ENCODE results near the gene PRR20A. TPM values are rescaled to one million over a fixed set of nuclear protein-coding genes. Genes with fewer than 3 reads are reported as not detected.
"Not testable (repeated sequence)": the region's sequence is repeated elsewhere in the genome, so short reads cannot be mapped to it uniquely, and the experiment has no call there.

The PRR20A gene
- not detected in 2 replicates for total RNA-seq

DNA sequence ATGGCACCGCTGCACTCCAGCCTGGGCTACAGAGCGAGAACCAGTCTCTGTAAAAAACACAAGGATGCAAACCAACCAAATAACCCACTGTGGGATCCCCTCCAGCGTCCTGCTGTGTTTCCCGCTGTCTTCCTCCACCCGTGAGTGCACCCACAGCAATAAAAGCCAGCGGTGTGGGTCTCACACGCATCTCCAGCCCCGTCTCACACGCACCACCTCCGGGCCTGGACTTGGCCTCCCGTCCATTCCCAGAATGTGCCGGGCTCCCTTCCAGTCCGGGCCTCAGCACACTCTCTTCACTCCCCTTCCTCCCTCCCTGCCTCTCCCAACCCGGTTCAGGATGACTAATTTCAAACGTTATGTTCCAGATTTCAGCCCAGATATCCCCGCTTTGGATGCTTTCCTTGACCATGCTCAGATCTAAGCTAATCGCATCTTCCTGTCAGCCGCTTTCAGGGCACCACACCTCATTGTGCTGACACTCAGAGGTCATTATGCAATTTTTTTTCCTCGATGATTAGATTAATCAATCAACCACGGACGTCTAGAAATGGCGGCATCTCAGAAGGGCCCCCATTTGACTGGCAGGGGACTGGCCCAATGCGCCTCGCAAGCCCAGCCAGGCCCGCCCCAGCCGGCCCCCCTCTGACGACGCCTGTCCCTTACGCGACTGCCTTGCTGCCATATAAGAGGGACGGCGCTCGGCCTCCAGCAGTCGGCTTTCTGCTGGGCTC is at the start of gene PRR20A:
TSS of gene PRR20A (plus strand) at position 684 of the 734 bp plus-strand sequence. CDS start 387 bp downstream, outside the sequence.
- H3K4me1 Mint-ChIP-seq (ENCODE audit: low read depth); H3K4me3 Mint-ChIP-seq; DNase-seq (ENCODE audit: low spot score); intact Hi-C loops (cut with micrococcal nuclease); H3K36me3 Mint-ChIP-seq (ENCODE audit: low read depth); H3K9me3 Mint-ChIP-seq; H3K27ac Mint-ChIP-seq; H3K27me3 Mint-ChIP-seq (ENCODE audit: insufficient read depth): not testable (repeated sequence)

GRCh38 chr13:57114945-57115344 is 25.8 kb upstream of the PRR20A start:
- intact Hi-C loops (cut with micrococcal nuclease): no loop called here

GRCh38 chr13:57123681-57124080 is 17.0 kb upstream of the PRR20A start:
- Mint-ChIP-seq H3K9me3 (peaks cover 4% of the 10 kb centered on the region), H3K4me1 (ENCODE audit: low read depth) (no peaks in the 10 kb centered on the region), H3K27me3 (ENCODE audit: insufficient read depth) (no peaks in the 10 kb centered on the region), H3K36me3 (ENCODE audit: low read depth) (no peaks in the 10 kb centered on the region), H3K4me3 (no peak overlapping the region), H3K27ac (no peak overlapping the region)
- no peak for DNase-seq (ENCODE audit: low spot score)
- intact Hi-C loops (cut with micrococcal nuclease): no loop called here

More at GRCh38 chr13:57114945-57115344, 25.8 kb upstream of the PRR20A start:
- H3K27ac Mint-ChIP-seq: no peak overlapping the region
- no peak for DNase-seq (ENCODE audit: low spot score)
- no peaks in the 10 kb centered on the region for H3K4me1 Mint-ChIP-seq (ENCODE audit: low read depth)
- H3K9me3 Mint-ChIP-seq: peaks cover 40% of the 10 kb centered on the region
- H3K27me3 Mint-ChIP-seq (ENCODE audit: insufficient read depth): no peaks in the 10 kb centered on the region
- H3K4me3 Mint-ChIP-seq: no peak overlapping the region
- H3K36me3 Mint-ChIP-seq (ENCODE audit: low read depth): no peaks in the 10 kb centered on the region

DNA sequence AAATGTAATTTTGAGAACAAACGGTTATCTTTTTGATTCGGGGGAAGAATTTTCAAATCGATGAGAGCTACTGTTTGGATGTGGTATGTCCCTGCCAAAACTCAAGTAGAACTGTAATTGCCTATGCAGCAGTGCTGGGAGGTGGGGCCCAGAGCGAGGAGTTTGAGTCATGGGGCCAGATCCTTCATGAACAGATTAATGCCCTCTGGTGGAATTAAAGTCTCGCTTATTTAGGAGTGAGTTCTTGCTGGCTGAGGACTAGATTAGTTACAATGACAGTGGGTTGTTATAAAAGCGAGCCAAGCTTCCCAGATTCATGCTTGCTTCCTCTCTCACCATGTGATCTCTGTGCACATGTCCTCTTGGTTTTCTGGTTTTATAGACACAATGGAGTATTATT is 11.8 kb upstream of the PRR20A start:
- Mint-ChIP-seq H3K4me3 (no peak overlapping the region), H3K9me3 (peaks cover 8% of the 10 kb centered on the region), H3K27ac (no peak overlapping the region), H3K4me1 (ENCODE audit: low read depth) (no peaks in the 10 kb centered on the region), H3K27me3 (ENCODE audit: insufficient read depth) (no peaks in the 10 kb centered on the region), H3K36me3 (ENCODE audit: low read depth) (no peaks in the 10 kb centered on the region)
- DNase-seq (ENCODE audit: low spot score): no peak
- intact Hi-C loops (cut with micrococcal nuclease): no loop called here

GRCh38 chr13:57136093-57136492 is 4.6 kb upstream of the PRR20A start:
- H3K4me3 Mint-ChIP-seq: no peak overlapping the region
- H3K36me3 Mint-ChIP-seq (ENCODE audit: low read depth): no peaks in the 10 kb centered on the region
- H3K27ac Mint-ChIP-seq: no peak overlapping the region
- no peaks in the 10 kb centered on the region for H3K27me3 Mint-ChIP-seq (ENCODE audit: insufficient read depth)
- no peak for DNase-seq (ENCODE audit: low spot score)
- intact Hi-C loops (cut with micrococcal nuclease): no loop called here
- H3K4me1 Mint-ChIP-seq (ENCODE audit: low read depth): no peaks in the 10 kb centered on the region
- H3K9me3 Mint-ChIP-seq: peaks cover 7% of the 10 kb centered on the region

- no peaks in the 10 kb centered on the region for H3K36me3 Mint-ChIP-seq (ENCODE audit: low read depth)
- H3K9me3 Mint-ChIP-seq: peaks cover 4% of the 10 kb centered on the region
- DNase-seq (ENCODE audit: low spot score): no peak
- no peaks in the 10 kb centered on the region for H3K27me3 Mint-ChIP-seq (ENCODE audit: insufficient read depth)
- H3K4me3 Mint-ChIP-seq: no peak overlapping the region
- H3K4me1 Mint-ChIP-seq (ENCODE audit: low read depth): no peaks in the 10 kb centered on the region
- H3K27ac Mint-ChIP-seq: no peak overlapping the region
- intact Hi-C loops (cut with micrococcal nuclease): no loop called here
Observed at GRCh38 chr13:57137585-57137984, 3.1 kb upstream of the PRR20A start.

- Mint-ChIP-seq H3K9me3 (peaks cover 4% of the 10 kb centered on the region), H3K27me3 (ENCODE audit: insufficient read depth) (no peaks in the 10 kb centered on the region), H3K27ac (no peak overlapping the region), H3K36me3 (ENCODE audit: low read depth) (no peaks in the 10 kb centered on the region), H3K4me3 (no peak overlapping the region), H3K4me1 (ENCODE audit: low read depth) (no peaks in the 10 kb centered on the region)
- DNase-seq (ENCODE audit: low spot score): no peak
- intact Hi-C loops (cut with micrococcal nuclease): no loop called here
Observed at GRCh38 chr13:57138988-57139387, 1.7 kb upstream of the PRR20A start.

DNA sequence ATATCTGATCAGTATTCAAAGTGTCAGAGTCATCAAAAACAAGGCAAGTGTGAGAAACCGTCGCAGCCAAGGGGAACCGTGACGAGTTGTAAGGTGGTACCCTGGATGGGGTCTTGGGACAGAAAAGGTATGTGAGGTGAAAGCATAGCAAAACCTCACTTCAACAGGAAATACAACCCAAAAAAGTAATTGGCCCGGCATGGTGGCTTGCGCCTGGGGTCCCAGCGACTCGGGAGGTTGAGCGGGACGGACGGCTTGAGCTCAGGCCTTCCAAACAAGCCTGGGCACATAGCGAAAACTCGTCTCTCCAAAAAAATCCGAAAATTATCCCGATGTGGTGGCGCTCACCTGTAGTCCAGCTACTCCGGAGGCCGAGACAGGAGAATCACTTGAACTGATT is 937 bp upstream of the PRR20A start:
- DNase-seq (ENCODE audit: low spot score); intact Hi-C loops (cut with micrococcal nuclease); H3K27me3 Mint-ChIP-seq (ENCODE audit: insufficient read depth); H3K4me3 Mint-ChIP-seq; H3K9me3 Mint-ChIP-seq; H3K4me1 Mint-ChIP-seq (ENCODE audit: low read depth); H3K36me3 Mint-ChIP-seq (ENCODE audit: low read depth); H3K27ac Mint-ChIP-seq: not testable (repeated sequence)

DNA sequence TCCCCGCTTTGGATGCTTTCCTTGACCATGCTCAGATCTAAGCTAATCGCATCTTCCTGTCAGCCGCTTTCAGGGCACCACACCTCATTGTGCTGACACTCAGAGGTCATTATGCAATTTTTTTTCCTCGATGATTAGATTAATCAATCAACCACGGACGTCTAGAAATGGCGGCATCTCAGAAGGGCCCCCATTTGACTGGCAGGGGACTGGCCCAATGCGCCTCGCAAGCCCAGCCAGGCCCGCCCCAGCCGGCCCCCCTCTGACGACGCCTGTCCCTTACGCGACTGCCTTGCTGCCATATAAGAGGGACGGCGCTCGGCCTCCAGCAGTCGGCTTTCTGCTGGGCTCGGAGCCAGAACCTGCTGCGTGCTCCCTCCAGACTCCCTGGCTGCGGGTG is 6.5 kb downstream of the PRR20A start, which contains the start of gene PRR20B:
TSS of gene PRR20B (plus strand) at position 301 of the 400 bp plus-strand sequence. CDS start 387 bp downstream, outside the sequence.
- DNase-seq (ENCODE audit: low spot score); H3K9me3 Mint-ChIP-seq; H3K27ac Mint-ChIP-seq; intact Hi-C loops (cut with micrococcal nuclease); H3K36me3 Mint-ChIP-seq (ENCODE audit: low read depth); H3K4me3 Mint-ChIP-seq; H3K27me3 Mint-ChIP-seq (ENCODE audit: insufficient read depth); H3K4me1 Mint-ChIP-seq (ENCODE audit: low read depth): not testable (repeated sequence)

DNA sequence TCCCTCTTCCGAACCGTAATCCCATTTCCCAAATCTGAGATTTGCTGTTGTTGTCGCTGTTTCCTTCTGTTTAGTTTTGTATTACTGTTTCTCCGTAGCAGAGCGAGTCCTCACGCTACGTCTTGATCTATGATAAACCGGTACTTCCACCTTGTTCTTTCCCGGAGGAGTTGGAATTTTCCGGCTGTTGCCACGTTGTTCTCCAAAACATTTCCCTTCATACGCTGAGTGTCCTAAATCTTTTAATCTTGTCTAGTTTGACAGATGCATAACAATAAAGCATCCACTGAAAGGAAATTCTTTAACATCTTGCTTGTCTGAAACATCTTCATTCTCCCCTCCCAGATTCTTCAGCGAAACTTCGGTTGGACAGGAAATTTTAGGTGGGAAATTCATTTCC is 7.4 kb downstream of the PRR20A start:
- H3K9me3 Mint-ChIP-seq; DNase-seq (ENCODE audit: low spot score); H3K36me3 Mint-ChIP-seq (ENCODE audit: low read depth); H3K27ac Mint-ChIP-seq; H3K27me3 Mint-ChIP-seq (ENCODE audit: insufficient read depth); H3K4me3 Mint-ChIP-seq; H3K4me1 Mint-ChIP-seq (ENCODE audit: low read depth); intact Hi-C loops (cut with micrococcal nuclease): not testable (repeated sequence)

- H3K27me3 Mint-ChIP-seq (ENCODE audit: insufficient read depth); H3K4me3 Mint-ChIP-seq; H3K4me1 Mint-ChIP-seq (ENCODE audit: low read depth); intact Hi-C loops (cut with micrococcal nuclease); H3K9me3 Mint-ChIP-seq; DNase-seq (ENCODE audit: low spot score); H3K27ac Mint-ChIP-seq; H3K36me3 Mint-ChIP-seq (ENCODE audit: low read depth): not testable (repeated sequence)
Observed at GRCh38 chr13:57153761-57154160, 13.0 kb downstream of the PRR20A start, which contains the start of gene PRR20C. Gene PRR20C, plus strand, starts transcription at chr13:57154061. Its CDS starts 387 bp downstream, at chr13:57154448.

- intact Hi-C loops (cut with micrococcal nuclease); H3K4me1 Mint-ChIP-seq (ENCODE audit: low read depth); H3K4me3 Mint-ChIP-seq; DNase-seq (ENCODE audit: low spot score); H3K9me3 Mint-ChIP-seq; H3K36me3 Mint-ChIP-seq (ENCODE audit: low read depth); H3K27ac Mint-ChIP-seq; H3K27me3 Mint-ChIP-seq (ENCODE audit: insufficient read depth): not testable (repeated sequence)
Observed at GRCh38 chr13:57160332-57160731, 19.6 kb downstream of the PRR20A start, which contains the start of gene PRR20D. Gene PRR20D, plus strand, starts transcription at chr13:57160632. Its CDS starts 387 bp downstream, at chr13:57161019.

- H3K4me3 Mint-ChIP-seq; H3K27ac Mint-ChIP-seq; intact Hi-C loops (cut with micrococcal nuclease): not testable (repeated sequence)
Observed at GRCh38 chr13:57166897-57167296, 26.2 kb downstream of the PRR20A start, which contains the start of gene PRR20E. Gene PRR20E, plus strand, starts transcription at chr13:57167197. Its CDS starts 387 bp downstream, at chr13:57167584.

More at GRCh38 chr13:57166897-57167296, 26.2 kb downstream of the PRR20A start, which contains the start of gene PRR20E:
- H3K36me3 Mint-ChIP-seq (ENCODE audit: low read depth); H3K4me1 Mint-ChIP-seq (ENCODE audit: low read depth); H3K9me3 Mint-ChIP-seq; DNase-seq (ENCODE audit: low spot score); H3K27me3 Mint-ChIP-seq (ENCODE audit: insufficient read depth): not testable (repeated sequence)
